HG03469 (cell line): ENCODE measurements around the gene KCNA10.
"Not testable (repeated sequence)": the region's sequence is repeated elsewhere in the genome, so short reads cannot be mapped to it uniquely, and the experiment has no call there.

ENCODE experiments used
- ATAC-seq: cut with Tn5 transposase; IDR thresholded peaks from one replicate; pipeline ENCODE4 v1.9.1; 2021; ENCODE audit warnings: mild to moderate bottlenecking, moderate library complexity, moderate number of reproducible peaks; ENCODE audit not compliant: unreplicated experiment

Gene KCNA10

GRCh38 chr1:110535985-110536384, 17.0 kb upstream of the KCNA10 start:
- ATAC-seq, result no peak

GRCh38 chr1:110533230-110533629, 14.3 kb upstream of the KCNA10 start:
- ATAC-seq, result no peak

- no peak for ATAC-seq
Measured at GRCh38 chr1:110529011-110529410, 10.0 kb upstream of the KCNA10 start.

- ATAC-seq, result no peak
Measured at GRCh38 chr1:110526201-110526780, 7.3 kb upstream of the KCNA10 start.

- ATAC-seq, result no peak
Measured at GRCh38 chr1:110525249-110525595, 6.2 kb upstream of the KCNA10 start.

GRCh38 chr1:110524311-110525248, 5.6 kb upstream of the KCNA10 start:
- no peak for ATAC-seq

- no peak for ATAC-seq
Measured at GRCh38 chr1:110523011-110523410, 4.0 kb upstream of the KCNA10 start.

- ATAC-seq, result no peak
Measured at GRCh38 chr1:110522560-110522959, 3.6 kb upstream of the KCNA10 start.

- ATAC-seq, result no peak
Measured at GRCh38 chr1:110520827-110521226, 1.9 kb upstream of the KCNA10 start.

GRCh38 chr1:110515891-110516290, 3.1 kb downstream of the KCNA10 start:
- no peak for ATAC-seq

GRCh38 chr1:110515041-110515440, 3.9 kb downstream of the KCNA10 start:
- ATAC-seq, result no peak

GRCh38 chr1:110513511-110513910, 5.5 kb downstream of the KCNA10 start:
- no peak for ATAC-seq

GRCh38 chr1:110511436-110511835, 7.5 kb downstream of the KCNA10 start:
- no peak for ATAC-seq

GRCh38 chr1:110510921-110511320, 8.1 kb downstream of the KCNA10 start:
- not testable (repeated sequence) for ATAC-seq

GRCh38 chr1:110509655-110510054, 9.3 kb downstream of the KCNA10 start:
- ATAC-seq, result no peak

- ATAC-seq, result no peak
Measured at GRCh38 chr1:110508028-110508940, 10.7 kb downstream of the KCNA10 start.

- no peak for ATAC-seq
Measured at GRCh38 chr1:110506541-110506940, 12.4 kb downstream of the KCNA10 start.

- ATAC-seq, result no peak
Measured at GRCh38 chr1:110505596-110505995, 13.4 kb downstream of the KCNA10 start.

GRCh38 chr1:110504226-110504625, 14.7 kb downstream of the KCNA10 start:
- ATAC-seq, result no peak

- ATAC-seq, result no peak
Measured at GRCh38 chr1:110503471-110503870, 15.5 kb downstream of the KCNA10 start.

- ATAC-seq, result no peak
Measured at GRCh38 chr1:110502402-110503151, 16.4 kb downstream of the KCNA10 start.
